Right lobe of liver (tissue), 4 donors: ENCODE results near the gene PDE4B.

Experiments
- CTCF ChIP-seq, 4 donors: fragments of 200-600 bp in 3 of 4; fragments of 450-650 bp in 1 of 4; IDR thresholded peaks; one replicate each; pipeline versions ENCODE4 v1.5.1 to v1.8.0; 2016 to 2022; ENCODE audit warnings: antibody characterized with exemption in 4 of 4, mild to moderate bottlenecking in 2 of 4
- POLR2A ChIP-seq: fragments of 450-650 bp; IDR thresholded peaks from one replicate; pipeline ENCODE4 v1.6.1; 2017; ENCODE audit warnings: antibody characterized with exemption, mild to moderate bottlenecking
- donor health status: DM: no; HTN: no; CAD: no.
- donor health status: DM: no; HTN: no; CAD: no.
- donor health status: DM: no; HTN: yes; CAD: no.

- TF ChIP-seq CTCF (IDR thresholded peaks at IDR 0.05) (no peak), POLR2A (no peak)
These were observed 354.6 kb downstream of the PDE4B start for GRCh38 chr1:66147226-66147835.
